Bronchial epithelial cell (primary cell): Measurements from ENCODE around the gene GMDS. TPM values are rescaled to one million over a fixed set of nuclear protein-coding genes. Genes with fewer than 3 reads are reported as not detected.
A peak's percentile ranks its signal among the peaks of the same experiment; 100 is the strongest.

Source experiments
- DNase-seq: peaks from one replicate; pipeline ENCODE4 v3.0.0-alpha.2; 2010; ENCODE audit warnings: low read depth
- FAIRE-seq: peaks from 2 replicates; lab custom pipeline; 2011; peaks lifted over from hg19 to GRCh38; lab: Jason Lieb, UNC
- H3K27me3 ChIP-seq: 2 replicates; pipeline ENCODE4 v1.5.1; 2011; ENCODE audit warnings: low read length; ENCODE audit not compliant: control insufficient read depth, insufficient read depth
- H3K36me3 ChIP-seq: 2 replicates; pipeline ENCODE4 v1.5.1; 2011; ENCODE audit warnings: low read length; ENCODE audit not compliant: control insufficient read depth, insufficient read depth
- H3K4me3 ChIP-seq: 2 replicates; pipeline ENCODE4 v1.5.1; 2011; ENCODE audit warnings: mild to moderate bottlenecking, low read depth, low read length, control low read depth
- CTCF ChIP-seq: IDR thresholded peaks from 2 replicates; pipeline ENCODE4 v1.5.1; 2011; ENCODE audit warnings: mild to moderate bottlenecking, moderate library complexity, low read length, control low read depth, inconsistent platforms; ENCODE audit not compliant: insufficient read depth, severe bottlenecking
- total RNA-seq: library from RNA; depleted of rRNA; stranded (reverse); fragments of >200 nt; gene quantifications from 2 replicates; pipeline ENCODE4 v1.2.1, GENCODE V29; 2014

The GMDS gene
- total RNA-seq, 1 donor from 2014 or later, result 8.2 TPM

GRCh38 chr6:1787894-1788293 lies 457.5 kb downstream of the GMDS start:
- Histone ChIP-seq H3K27me3 (no peaks in the 10 kb centered on the region), H3K36me3 (no peaks in the 10 kb centered on the region), H3K4me3 (no peak overlapping the region)
- TF ChIP-seq CTCF, result no peak
- FAIRE-seq (no peak), DNase-seq (peak; percentile 75)

- no peak for FAIRE-seq
- TF ChIP-seq CTCF, result no peak
- H3K4me3 ChIP-seq, result no peak overlapping the region
- DNase-seq, result no peak
- H3K27me3 ChIP-seq, result no peaks in the 10 kb centered on the region
- H3K36me3 ChIP-seq, result no peaks in the 10 kb centered on the region
Measured at GRCh38 chr6:1786455-1787453, 458.7 kb downstream of the GMDS start.

GRCh38 chr6:1784422-1784884 lies 461.0 kb downstream of the GMDS start:
- DNase-seq (no peak), FAIRE-seq (no peak)
- no peak for TF ChIP-seq CTCF

GRCh38 chr6:1781817-1782184 lies 463.6 kb downstream of the GMDS start:
- no peak for TF ChIP-seq CTCF
- no peak for FAIRE-seq
- no peak for DNase-seq
- H3K36me3 ChIP-seq, result no peaks in the 10 kb centered on the region
- H3K4me3 ChIP-seq, result no peak overlapping the region
- no peaks in the 10 kb centered on the region for H3K27me3 ChIP-seq

More at GRCh38 chr6:1784422-1784884, 461.0 kb downstream of the GMDS start:
- H3K4me3 ChIP-seq, result no peak overlapping the region
- H3K36me3 ChIP-seq, result no peaks in the 10 kb centered on the region
- no peaks in the 10 kb centered on the region for H3K27me3 ChIP-seq

GRCh38 chr6:1781152-1781816 lies 464.1 kb downstream of the GMDS start:
- TF ChIP-seq CTCF, result no peak
- DNase-seq, result no peak

More at GRCh38 chr6:1781152-1781816, 464.1 kb downstream of the GMDS start:
- H3K36me3 ChIP-seq, result no peaks in the 10 kb centered on the region
- no peak overlapping the region for H3K4me3 ChIP-seq
- FAIRE-seq, result no peak
- H3K27me3 ChIP-seq, result no peaks in the 10 kb centered on the region
